Amygdala (tissue), 56 donors: ENCODE measurements around the gene TSSK3.

ENCODE experiments used
- DNase-seq, 56 donors: peaks; one replicate each; lab custom pipeline; 2025; lab: John Stamatoyannopoulos, UW

The TSSK3 gene

GRCh38 chr1:32358435-32358834 lies 3.9 kb upstream of the TSSK3 start:
- DNase-seq: no peak

GRCh38 chr1:32361308-32361673 lies 1.0 kb upstream of the TSSK3 start:
- DNase-seq: peak in 19 of 56 donors; percentile 14 to 58 (median 41)

- peak in 47 of 56 donors; percentile 16 to 80 (median 54) for DNase-seq
These were observed 465 bp upstream of the TSSK3 start for GRCh38 chr1:32361674-32362473.

- DNase-seq: no peak
These were observed 1.4 kb downstream of the TSSK3 start for GRCh38 chr1:32363713-32364112.

GRCh38 chr1:32364836-32365235 lies 2.5 kb downstream of the TSSK3 start:
- DNase-seq: no peak

GRCh38 chr1:32365445-32365844 lies 3.1 kb downstream of the TSSK3 start:
- DNase-seq: no peak

GRCh38 chr1:32367912-32368635 lies 5.7 kb downstream of the TSSK3 start:
- no peak for DNase-seq

GRCh38 chr1:32372149-32372756 lies 9.9 kb downstream of the TSSK3 start:
- no peak for DNase-seq

- DNase-seq: no peak
These were observed 11.8 kb downstream of the TSSK3 start for GRCh38 chr1:32373996-32374592.

GRCh38 chr1:32376199-32376598 lies 13.9 kb downstream of the TSSK3 start:
- no peak for DNase-seq

- DNase-seq: peak in 1 of 56 donors; percentile 10
These were observed 15.3 kb downstream of the TSSK3 start for GRCh38 chr1:32377541-32378220.

GRCh38 chr1:32380057-32380456 lies 17.7 kb downstream of the TSSK3 start:
- no peak for DNase-seq

- no peak for DNase-seq
These were observed 24.5 kb downstream of the TSSK3 start for GRCh38 chr1:32386676-32387392.

GRCh38 chr1:32388641-32389040 lies 26.3 kb downstream of the TSSK3 start:
- no peak for DNase-seq

- no peak for DNase-seq
These were observed 28.8 kb downstream of the TSSK3 start for GRCh38 chr1:32390904-32391870.

GRCh38 chr1:32392325-32392724 lies 30.0 kb downstream of the TSSK3 start:
- no peak for DNase-seq

GRCh38 chr1:32393136-32393535 lies 30.8 kb downstream of the TSSK3 start:
- DNase-seq: no peak

GRCh38 chr1:32393832-32394140 lies 31.4 kb downstream of the TSSK3 start:
- peak in 10 of 56 donors; percentile 23 to 60 (median 44) for DNase-seq
